ENCODE results near the gene RIOK3.
"Not testable (repeated sequence)": the region's sequence is repeated elsewhere in the genome, so short reads cannot be mapped to it uniquely, and the experiment has no call there.

The RIOK3 gene, protein sequence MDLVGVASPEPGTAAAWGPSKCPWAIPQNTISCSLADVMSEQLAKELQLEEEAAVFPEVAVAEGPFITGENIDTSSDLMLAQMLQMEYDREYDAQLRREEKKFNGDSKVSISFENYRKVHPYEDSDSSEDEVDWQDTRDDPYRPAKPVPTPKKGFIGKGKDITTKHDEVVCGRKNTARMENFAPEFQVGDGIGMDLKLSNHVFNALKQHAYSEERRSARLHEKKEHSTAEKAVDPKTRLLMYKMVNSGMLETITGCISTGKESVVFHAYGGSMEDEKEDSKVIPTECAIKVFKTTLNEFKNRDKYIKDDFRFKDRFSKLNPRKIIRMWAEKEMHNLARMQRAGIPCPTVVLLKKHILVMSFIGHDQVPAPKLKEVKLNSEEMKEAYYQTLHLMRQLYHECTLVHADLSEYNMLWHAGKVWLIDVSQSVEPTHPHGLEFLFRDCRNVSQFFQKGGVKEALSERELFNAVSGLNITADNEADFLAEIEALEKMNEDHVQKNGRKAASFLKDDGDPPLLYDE

DNA sequence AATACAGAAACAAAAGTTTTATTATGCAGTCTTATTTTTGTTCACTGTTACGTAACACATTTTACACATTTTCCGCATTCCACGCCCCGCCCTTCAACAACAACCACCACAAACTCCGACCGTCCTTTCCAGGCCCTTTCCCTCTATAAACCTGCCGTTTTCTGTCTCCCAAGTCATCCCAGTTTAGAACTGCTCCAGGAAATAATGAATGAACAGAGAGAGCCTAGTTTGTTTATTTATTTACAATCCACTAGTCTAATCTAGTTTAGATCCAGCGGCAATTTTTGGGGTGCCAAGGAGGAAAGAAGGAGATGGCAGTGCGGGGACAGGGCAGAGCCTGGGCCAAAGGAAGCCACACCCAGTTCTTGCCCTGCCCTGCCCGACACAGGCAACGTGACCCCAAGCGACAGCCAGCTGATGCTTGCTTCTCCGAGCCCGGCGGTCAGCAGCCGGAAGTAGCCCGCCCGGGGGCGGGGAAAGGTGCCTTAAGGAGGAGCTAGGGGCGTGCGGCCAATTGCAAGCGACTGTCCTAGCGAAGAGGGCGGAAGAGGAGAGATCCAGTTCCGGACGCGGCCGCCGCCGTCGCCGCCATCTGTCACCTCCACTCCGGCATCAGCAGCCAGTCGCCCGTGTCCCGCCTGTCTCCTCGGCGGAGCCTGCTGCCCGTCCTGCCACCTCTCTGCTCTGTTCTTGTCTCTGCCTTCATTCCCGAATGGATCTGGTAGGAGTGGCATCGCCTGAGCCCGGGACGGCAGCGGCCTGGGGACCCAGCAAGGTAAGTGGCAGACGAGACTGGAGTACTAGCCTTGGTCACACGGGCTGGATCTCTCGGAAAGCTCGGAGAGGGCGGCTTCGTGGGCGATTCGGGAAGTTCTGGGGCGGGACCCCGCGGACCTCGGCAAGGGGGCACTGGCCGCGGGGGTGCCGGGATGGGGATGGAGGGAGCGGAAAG lies at the start of gene RIOK3:
TSS of gene RIOK3 (plus strand) at position 560 of the 952 bp plus-strand sequence. CDS start at position 713, 153 bp downstream.
- peak; percentile 72 to 83 for DNase-seq (ENCODE audit: low read depth in 2 of 2)

DNA sequence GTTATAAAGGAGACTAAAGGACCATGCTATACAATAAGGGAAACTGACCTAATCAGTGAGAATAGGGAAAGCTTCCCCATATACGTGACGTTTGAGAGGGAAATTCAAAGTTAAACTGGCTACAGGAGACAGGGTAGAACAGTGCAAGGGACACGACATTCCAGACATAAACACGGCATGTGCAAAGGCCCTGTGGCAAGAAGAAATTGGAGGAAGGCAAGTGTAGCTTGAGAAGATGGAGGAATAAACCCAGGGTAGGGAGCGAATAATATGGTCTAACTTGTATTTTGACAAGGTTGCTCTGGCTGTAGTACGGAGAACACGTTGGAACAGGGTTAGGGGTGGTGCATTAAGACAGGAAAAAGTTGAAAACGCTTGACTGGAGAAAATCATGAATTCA lies 49.8 kb upstream of the RIOK3 start:
- DNase-seq (ENCODE audit: low read depth in 2 of 2) = no peak

DNA sequence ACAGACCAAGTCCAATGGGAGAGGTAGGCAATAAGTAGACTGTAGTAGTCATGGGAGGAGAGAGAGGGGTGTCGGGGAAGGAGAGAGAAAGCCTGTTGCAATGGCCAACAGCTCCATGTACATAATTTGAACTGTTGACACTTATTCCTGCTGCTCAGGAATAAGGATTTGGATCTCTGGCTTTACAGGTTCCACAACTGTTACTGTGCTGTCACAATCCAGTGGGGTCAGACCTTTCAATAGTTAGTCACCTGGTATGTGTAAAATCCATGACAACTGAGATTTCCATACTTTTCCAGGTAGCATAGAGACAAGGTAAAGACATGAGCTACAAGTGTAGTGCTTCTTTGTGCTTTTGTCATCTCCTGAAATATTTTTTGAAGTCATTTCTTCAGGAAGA lies 47.5 kb upstream of the RIOK3 start:
- DNase-seq (ENCODE audit: low read depth in 2 of 2) = no peak

DNA sequence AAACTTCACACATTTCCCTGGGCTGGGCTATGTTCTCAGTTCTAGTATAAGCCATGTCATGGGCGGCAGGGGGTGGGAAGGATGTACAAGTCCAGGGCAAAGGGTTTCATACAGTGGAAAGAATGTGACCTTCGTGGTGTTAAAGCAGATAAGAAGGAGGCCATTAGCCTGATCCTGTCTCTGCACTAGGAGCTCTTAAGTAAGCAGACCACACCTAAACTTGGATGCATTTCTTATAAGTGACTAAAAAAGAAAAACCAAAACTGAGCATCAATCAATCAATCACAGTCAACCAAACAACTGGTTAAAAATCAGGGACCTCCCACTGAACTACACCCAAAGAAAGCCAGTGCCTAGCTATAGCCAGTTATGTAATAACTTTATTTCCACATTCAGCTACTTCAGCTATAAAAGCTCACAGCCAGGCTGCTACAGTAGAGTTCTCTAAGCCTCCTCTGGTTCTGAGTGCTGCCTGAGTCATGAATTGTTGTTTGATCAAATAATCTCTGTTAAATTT lies 46.8 kb upstream of the RIOK3 start:
- DNase-seq (ENCODE audit: low read depth in 2 of 2) = no peak

DNA sequence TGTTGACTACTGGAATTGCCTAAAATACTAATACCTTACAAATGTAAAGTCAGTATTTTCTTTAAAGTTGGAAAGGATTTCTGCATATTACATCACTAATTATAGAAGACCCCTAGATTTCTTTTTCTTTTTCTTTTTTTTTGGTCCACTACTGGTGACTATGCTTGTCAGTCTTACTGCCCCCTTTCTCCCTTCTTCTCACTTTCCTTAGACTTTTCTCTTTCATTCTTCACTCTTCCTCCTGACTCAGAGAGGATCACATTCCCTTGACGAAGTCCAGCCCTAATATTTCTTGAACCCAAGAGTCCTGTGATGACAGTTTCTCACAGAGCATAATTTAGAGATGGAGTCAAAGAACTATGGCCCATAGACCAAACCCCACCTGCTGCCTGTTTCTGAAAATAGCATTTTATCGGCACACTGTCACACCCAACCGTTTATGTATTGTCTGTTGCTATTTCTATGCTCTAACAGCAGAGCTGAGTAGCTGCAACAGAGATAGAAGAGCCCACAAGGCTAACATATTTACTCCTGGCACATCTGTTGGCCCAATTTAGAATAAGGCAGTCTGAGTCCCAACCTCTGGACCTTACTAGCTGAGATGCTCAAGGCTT lies 40.6 kb upstream of the RIOK3 start:
- no peak for DNase-seq (ENCODE audit: low read depth in 2 of 2)

DNA sequence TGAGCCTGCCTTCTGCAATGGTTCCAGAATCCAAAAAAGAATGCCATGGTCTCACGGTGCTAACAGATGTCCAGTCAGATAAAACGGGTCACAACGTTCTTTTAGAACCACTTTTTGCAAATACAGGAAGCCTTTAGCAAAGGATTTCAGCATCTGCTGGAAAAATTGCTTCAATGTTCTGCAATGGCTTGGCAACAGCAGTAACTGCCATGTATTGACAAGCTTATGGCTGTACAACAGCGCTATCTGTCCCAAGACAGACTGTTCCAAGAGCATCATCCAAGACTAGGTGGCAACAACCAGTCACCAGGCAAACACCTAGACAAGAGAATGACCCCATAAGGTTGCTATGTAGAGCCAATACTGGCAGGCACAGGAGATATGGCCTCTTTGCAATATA lies 37.6 kb upstream of the RIOK3 start:
- no peak for DNase-seq (ENCODE audit: low read depth in 2 of 2)

DNA sequence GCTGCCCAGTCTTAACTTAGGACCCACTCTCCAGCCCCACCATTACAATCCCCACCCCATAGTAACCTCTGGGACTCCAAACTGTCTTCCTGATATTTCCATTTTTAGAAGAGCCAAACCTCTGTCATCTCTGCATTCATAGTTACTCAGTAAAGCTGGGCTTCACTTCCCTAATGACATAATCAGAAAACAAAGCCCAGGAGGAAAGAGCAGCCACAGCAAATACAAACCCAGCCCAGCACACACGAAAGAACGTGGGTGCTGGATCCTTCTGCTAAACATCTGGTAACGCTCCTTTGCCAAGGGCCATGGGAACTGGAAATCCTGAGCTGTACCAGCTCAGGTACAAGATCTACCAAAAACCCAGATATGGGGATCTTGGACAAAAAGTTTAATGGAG lies 36.8 kb upstream of the RIOK3 start:
- DNase-seq (ENCODE audit: low read depth in 2 of 2) = no peak

DNA sequence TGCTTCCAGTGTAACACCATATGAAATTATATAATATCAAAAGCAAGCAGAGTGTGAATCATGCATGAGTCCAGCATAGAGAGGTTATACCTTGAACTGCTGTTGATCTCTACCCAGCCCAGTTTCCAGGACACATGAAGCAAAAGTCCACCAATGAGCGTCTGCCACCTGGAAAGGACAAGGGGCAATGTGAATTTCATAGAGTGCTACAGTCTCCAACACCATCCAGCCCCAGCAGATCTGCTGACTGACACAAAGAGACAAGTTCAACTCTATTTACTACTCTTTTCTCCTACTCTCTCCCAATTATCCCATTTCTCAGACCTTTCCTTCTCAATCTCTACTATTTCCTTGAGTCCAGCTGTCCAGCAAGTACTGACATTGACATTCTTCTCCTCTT lies 31.8 kb upstream of the RIOK3 start:
- DNase-seq (ENCODE audit: low read depth in 2 of 2) = no peak

DNA sequence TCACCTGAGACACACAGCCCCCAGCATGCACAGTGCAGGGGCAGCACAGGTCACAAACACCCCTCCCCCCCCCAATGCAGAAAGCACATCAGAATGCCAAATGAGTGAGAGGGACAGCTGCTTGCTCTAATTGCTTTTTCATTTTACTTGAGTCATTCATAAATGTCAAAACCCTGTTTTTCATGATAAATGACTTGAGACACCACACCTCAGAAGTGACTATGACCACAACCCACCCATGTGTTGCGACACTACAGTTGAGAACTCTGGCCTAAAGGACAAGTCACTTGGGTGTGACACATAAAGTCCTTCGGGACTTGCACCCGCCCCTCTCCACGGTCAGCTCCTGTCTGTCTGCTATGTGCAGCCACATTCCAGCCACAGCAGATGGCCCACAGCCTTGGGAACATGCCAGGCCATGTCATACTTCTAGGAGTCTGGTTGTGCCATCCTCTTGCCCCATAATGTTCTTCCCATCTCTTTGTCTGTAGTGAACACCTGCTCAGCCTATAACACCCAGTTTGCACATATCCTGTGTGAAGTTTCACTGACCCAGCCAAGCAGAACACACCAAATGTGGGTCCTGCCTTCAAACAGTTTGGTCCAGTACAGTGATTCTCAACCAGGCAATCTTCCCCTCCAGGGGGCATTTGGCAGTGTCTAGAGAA lies 30.2 kb upstream of the RIOK3 start:
- peak in 1 of 2 donors; percentile 10 for DNase-seq (ENCODE audit: low read depth in 2 of 2)

DNA sequence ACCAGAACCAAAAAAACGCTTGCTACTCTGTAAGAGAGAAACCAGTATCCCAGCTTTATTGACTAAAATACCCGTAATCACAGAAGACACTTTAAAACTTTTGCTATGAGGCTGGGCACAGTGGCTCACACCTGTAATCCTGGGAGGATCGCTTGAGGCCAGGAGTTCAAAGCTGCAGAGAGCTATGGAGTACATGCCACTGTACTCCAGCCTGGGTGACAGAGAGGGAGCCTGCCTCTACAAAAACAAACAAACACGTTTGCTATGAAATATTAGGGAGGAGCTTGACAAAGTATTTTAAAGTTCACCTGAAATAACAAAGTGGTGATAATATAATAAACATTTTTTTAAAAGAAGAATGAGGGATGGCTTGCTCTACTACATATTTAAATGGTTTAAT lies 28.5 kb upstream of the RIOK3 start:
- no peak for DNase-seq (ENCODE audit: low read depth in 2 of 2)

DNA sequence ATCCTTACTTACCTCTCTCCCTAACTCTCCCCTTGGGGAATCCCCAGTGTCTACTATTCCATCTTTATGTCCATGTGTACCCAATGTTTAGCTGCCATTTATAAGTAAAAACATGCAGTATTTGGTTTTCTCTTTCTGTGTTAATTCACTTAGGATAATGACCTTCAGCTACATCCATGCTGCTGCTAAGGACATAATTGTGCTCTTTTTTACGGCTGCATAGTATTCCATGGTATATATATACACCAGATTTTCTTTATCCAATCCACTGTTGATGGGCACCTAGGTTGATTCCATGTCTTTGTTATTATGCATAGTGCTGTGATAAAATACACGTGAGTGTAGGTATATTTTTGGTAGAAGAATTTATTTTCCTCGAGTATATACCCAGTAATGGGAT lies 24.3 kb upstream of the RIOK3 start:
- DNase-seq (ENCODE audit: low read depth in 2 of 2) = no peak

DNA sequence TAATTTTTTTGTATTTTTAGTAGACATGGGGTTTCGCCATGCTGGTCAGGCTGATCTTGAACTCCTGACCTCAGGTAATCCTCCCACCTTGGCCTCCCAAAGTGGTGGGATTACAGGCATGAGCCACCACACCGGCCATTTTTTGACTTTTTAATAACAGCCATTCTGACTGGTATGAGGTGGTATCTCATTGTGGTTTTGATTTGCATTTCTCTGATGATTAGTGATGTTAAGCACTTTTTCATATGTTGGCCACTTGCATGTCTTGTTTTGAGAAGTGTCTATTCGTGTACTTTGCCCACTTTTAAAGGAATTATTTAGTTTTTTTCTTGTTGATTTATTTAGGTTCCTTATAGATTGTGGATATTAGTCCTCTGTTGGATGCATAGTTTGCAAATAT lies 23.5 kb upstream of the RIOK3 start:
- DNase-seq (ENCODE audit: low read depth in 2 of 2) = not testable (repeated sequence)

DNA sequence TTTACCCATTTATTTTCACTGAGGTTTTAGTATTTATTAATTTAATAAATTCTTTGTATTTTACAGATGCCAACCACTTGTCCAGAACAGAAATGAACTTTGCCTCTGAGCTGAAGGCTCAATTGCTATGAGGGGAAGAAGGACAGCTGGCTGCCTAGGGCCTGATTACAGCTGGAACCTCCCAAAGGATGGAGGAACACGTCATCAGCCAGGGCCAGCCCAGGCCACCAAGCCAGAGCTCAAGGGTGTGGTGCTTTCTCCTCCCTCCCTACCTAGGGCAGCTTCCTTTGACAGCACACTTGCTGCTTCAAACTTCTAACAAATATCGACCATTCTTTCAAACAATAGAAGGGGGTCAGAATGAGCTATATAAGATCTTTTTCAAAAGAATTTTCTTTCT lies 19.7 kb upstream of the RIOK3 start:
- DNase-seq (ENCODE audit: low read depth in 2 of 2) = no peak

DNA sequence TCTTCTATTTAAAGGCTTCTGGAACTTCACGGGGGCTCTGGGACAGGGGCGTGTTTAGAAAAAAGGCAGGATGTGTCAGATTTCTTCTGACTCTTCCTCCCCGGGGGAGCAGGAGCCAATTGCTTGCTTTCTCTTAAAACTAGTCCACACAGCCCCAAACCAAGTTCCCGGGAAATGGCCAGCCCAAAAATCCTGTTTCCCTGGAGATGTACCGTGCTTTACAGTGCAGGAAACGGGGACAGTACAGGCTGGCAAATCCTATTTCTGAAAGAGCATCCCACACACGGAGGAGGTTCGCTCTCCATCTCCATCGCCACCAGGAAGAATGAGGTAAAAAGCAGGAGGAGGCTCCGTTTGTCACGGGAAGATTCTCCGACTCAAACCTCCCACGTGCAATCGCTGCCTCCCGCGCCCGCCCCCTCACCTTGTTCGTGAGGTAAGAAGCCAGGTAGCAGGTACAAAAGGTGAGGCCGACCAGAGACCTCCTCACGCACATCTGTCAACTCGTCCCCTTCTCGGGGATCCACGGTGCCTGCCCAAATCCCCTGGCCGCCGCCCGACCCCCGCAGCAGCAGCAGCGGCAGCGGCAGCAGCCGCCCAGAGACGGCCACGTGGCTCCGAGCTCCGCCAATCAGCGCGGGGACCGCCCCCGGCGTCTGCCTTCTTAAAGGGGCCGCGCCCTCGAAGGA lies 15.6 kb upstream of the RIOK3 start:
- DNase-seq (ENCODE audit: low read depth in 2 of 2) = peak; percentile 58 to 63

DNA sequence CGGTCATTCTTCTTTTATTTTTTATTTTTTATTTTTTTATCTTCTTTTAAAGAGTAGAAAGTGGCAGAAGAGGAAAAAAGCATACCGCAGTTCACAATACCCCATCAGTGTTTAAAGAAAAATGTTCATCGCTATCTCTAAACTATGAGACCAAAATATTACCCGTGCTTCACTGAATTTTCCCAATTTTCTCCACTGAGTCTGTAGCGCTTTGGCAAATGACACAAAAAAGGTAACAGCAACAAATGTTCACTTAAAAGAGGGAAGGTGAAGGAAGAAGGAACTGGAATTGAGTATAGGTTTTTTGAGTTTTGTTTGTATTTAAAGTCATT lies 15.1 kb upstream of the RIOK3 start:
- DNase-seq (ENCODE audit: low read depth in 2 of 2) = no peak

DNA sequence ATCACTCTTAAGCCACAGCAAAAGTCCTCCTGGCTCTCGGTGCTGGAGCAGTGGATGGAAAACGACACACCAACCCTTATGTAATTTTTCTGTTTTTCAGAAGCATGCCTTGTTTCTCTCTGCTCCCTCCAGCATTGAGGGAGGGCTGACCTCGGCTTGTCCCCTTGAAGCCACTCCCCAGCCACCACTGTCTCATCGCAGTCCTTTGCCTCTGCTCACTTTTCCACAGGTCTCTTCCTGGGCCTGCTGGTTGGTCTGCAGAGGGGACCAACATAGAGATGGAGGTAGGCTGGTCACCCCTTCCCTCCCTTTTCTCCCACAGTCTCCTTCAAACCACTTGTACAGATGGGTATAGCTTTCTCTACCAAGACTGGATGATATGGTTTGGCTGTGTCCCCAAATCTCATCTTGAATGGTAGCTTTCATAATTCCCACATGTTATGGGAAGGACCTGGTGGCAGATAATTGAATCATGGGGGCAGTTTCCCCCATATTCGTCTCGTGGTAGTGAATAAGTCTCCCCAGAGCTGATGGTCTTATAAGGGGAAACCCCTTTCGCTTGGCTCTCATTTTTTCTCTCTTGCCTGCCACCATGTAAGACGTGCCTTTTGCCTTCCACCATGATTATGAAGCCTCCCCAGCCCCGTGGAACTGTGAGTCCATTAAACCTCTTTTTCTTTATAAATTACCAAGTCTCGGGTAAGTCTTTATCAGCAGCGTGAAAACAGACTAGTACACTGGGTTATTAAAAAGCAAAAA lies 14.3 kb upstream of the RIOK3 start:
- no peak for DNase-seq (ENCODE audit: low read depth in 2 of 2)

DNA sequence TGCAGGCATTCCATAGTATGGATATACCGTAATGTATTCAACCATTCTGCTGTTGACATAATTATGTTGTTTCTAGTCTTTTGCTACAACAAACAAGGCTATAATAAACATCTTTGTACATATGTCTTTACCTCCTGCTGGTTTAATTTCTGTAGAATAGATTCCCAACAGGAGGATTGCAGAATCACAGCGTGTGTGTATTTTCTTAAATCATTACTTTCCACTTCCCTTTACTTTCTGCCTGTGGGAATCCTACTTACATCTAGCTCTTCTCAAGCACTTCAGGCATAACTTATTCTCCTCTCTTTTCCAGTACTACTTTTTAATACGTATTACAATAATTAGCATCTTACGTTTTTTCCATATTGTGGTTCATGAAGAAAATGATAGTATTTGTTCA lies 13.0 kb upstream of the RIOK3 start:
- no peak for DNase-seq (ENCODE audit: low read depth in 2 of 2)

DNA sequence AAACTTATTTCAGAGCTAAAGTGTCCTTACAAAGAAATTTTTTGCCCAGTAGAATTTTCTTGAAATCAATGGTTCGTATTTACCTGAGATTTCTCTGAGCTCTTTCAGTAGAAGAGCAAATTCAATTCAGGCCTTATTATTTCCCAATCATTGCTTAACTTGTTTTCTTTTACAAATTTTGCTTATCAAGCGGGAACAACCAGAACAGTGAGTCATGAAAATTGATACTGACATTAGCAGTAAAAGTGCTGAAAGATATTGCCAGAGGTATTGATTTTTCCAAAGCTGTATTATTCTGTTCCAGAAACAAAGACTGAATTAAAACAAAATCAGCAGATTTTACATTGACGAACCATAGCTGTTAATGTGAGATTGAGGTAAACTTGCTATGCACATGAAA lies 10.1 kb upstream of the RIOK3 start:
- no peak for DNase-seq (ENCODE audit: low read depth in 2 of 2)

DNA sequence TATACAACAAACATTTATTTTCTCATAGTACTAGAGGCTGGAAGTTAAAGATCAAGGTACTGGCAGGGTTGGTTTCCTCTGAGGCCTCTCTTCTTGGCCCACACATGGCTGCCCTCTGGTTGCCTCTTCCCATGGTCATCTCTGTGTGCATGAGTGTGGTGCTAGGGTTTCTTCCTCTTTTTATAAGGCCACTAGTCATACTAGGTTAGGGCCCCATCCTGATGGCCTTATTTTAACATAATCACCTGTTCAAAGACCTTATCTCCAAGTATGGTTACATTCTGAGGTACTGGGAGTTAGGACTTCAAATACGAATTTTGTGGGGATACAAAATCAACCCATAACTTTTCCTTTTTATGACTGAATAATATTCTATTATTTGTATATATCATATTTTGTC lies 4.8 kb upstream of the RIOK3 start:
- DNase-seq (ENCODE audit: low read depth in 2 of 2) = no peak

DNA sequence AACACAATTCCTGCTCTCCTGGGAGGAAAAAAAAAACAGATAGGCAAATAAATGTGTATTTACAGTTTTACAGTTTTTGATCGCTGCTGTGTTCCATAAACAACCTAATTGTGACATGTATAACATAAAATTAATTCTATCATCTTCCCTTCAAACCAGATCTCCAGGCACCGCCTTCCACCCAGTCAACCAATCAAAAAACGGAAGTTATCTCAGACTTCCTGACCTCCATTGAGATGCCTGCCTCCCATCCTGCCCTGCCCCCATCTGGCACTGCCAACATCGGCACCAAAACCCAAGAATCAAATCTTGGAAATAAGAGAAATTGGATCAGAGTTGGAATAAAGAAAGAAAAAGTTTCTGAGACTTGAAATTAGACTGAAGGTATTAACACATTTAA lies 3.1 kb upstream of the RIOK3 start:
- DNase-seq (ENCODE audit: low read depth in 2 of 2) = no peak
